ENCODE results near the gene NXF1. TPM values are rescaled to one million over a fixed set of nuclear protein-coding genes. Genes with fewer than 3 reads are reported as not detected.
A peak's percentile ranks its signal among the peaks of the same experiment; 100 is the strongest.
"Not testable (repeated sequence)": the region's sequence is repeated elsewhere in the genome, so short reads cannot be mapped to it uniquely, and the experiment has no call there.

NXF1 gene
- polyA plus RNA-seq, 1 experiment, result 48.9 TPM

- ChIA-PET CTCF (interaction anchor here (0.9 to 2.5 kb wide), 2 partner anchors 46 to 48 kb away, joined by 3 to 11 read pairs; no protein-coding TSS in a partner anchor), POLR2A (interaction anchor here (0.6 to 2.8 kb wide), 17 partner anchors 8 to 1143 kb away, joined by 3 to 85 read pairs (median 7); partner anchors contain the start of genes C11orf98, CSKMT, HNRNPUL2 and NXF1)
- DNase-seq (ENCODE audit: low read depth, low spot score), result no peak
These were observed 27.3 kb upstream of the NXF1 start, which contains the start of gene TEX54 for GRCh38 chr11:62832336-62833234. Gene TEX54, minus strand, starts transcription at chr11:62832841.

GRCh38 chr11:62831520-62832335 is 26.5 kb upstream of the NXF1 start, which contains the start of gene STX5:
Gene STX5, minus strand, starts transcription at chr11:62832051. Its CDS starts 808 bp downstream, at chr11:62831243.
- Histone ChIP-seq H3K4me3 (ENCODE audit: low read depth, low read length) (peak within 1 kb of the TSS; percentile 85), H3K27me3 (ENCODE audit: control insufficient read depth, insufficient read depth, low read length) (no peaks in the 10 kb centered on the region), H3K9me3 (ENCODE audit: control insufficient read depth, insufficient read depth, low read length) (no peaks in the 10 kb centered on the region; the same call in 1 of the 2 replicates), H3K27ac (ENCODE audit: low read depth, low read length) (peak within 1 kb of the TSS; percentile 99)
- POLR2A ChIA-PET, result interaction anchor here (0.6 to 2.8 kb wide), 27 partner anchors 9 to 1143 kb away, joined by 3 to 85 read pairs (median 7); partner anchors contain the start of genes C11orf98, CSKMT, HNRNPUL2 and NXF1
- no peak for TF ChIP-seq CTCF (IDR thresholded peaks at IDR 0.05; ENCODE audit: low read depth, low read length)
- CTCF ChIA-PET, result interaction anchor here (0.5 to 2.5 kb wide), 5 partner anchors 43 to 725 kb away, joined by 3 to 11 read pairs (median 5); no protein-coding TSS in a partner anchor
- peak; percentile 97 for DNase-seq (ENCODE audit: low read depth, low spot score)

More at GRCh38 chr11:62832336-62833234, 27.3 kb upstream of the NXF1 start, which contains the start of gene TEX54:
- Histone ChIP-seq H3K4me3 (ENCODE audit: low read depth, low read length) (peak within 1 kb of the TSS; percentile 85), H3K27ac (ENCODE audit: low read depth, low read length) (peak within 1 kb of the TSS; percentile 99), H3K27me3 (ENCODE audit: control insufficient read depth, insufficient read depth, low read length) (no peaks in the 10 kb centered on the region), H3K9me3 (ENCODE audit: control insufficient read depth, insufficient read depth, low read length) (no peaks in the 10 kb centered on the region; the same call in 1 of the 2 replicates)
- no peak for TF ChIP-seq CTCF (IDR thresholded peaks at IDR 0.05; ENCODE audit: low read depth, low read length)

GRCh38 chr11:62830904-62831519 is 25.8 kb upstream of the NXF1 start:
- no peak for DNase-seq (ENCODE audit: low read depth, low spot score)
- no peaks in the 10 kb centered on the region for H3K27me3 ChIP-seq (ENCODE audit: control insufficient read depth, insufficient read depth, low read length)
- TF ChIP-seq CTCF (IDR thresholded peaks at IDR 0.05; ENCODE audit: low read depth, low read length), result no peak
- CTCF ChIA-PET, result interaction anchor here (0.5 to 1.6 kb wide), 2 partner anchors 43 to 45 kb away, joined by 7 to 9 read pairs; no protein-coding TSS in a partner anchor
- POLR2A ChIA-PET, result interaction anchor here (0.7 to 2.8 kb wide), 15 partner anchors 10 to 165 kb away, joined by 3 to 85 read pairs (median 7); partner anchors contain the start of genes C11orf98, CSKMT, HNRNPUL2 and NXF1
- peak overlapping the region; percentile 99 for H3K27ac ChIP-seq (ENCODE audit: low read depth, low read length)
- H3K4me3 ChIP-seq (ENCODE audit: low read depth, low read length), result peak overlapping the region; percentile 85
- H3K9me3 ChIP-seq (ENCODE audit: control insufficient read depth, insufficient read depth, low read length), result no peaks in the 10 kb centered on the region; the same call in 1 of the 2 replicates

GRCh38 chr11:62828130-62828529 is 22.9 kb upstream of the NXF1 start:
- not testable (repeated sequence) for DNase-seq (ENCODE audit: low read depth, low spot score); H3K4me3 ChIP-seq (ENCODE audit: low read depth, low read length); H3K27ac ChIP-seq (ENCODE audit: low read depth, low read length); H3K27me3 ChIP-seq (ENCODE audit: control insufficient read depth, insufficient read depth, low read length); H3K9me3 ChIP-seq (ENCODE audit: control insufficient read depth, insufficient read depth, low read length)
- ChIA-PET CTCF (interaction anchor here (1.7 kb wide), 1 partner anchor 42 kb away, joined by 9 read pairs; no protein-coding TSS in a partner anchor), POLR2A (interaction anchor here (1.0 to 1.3 kb wide), 2 partner anchors 13 to 163 kb away, joined by 3 read pairs; partner anchors contain the start of genes C11orf98 and CSKMT)
